ENCODE measurements around the gene LRRC26. TPM values are rescaled to one million over a fixed set of nuclear protein-coding genes. Genes with fewer than 3 reads are reported as not detected.

The LRRC26 gene
- not detected in 2 replicates for total RNA-seq

GRCh38 chr9:137169896-137170358 lies at the start of gene LRRC26:
TSS of gene LRRC26 (minus strand) at chr9:137170051. CDS start at chr9:137169943, 108 bp downstream.

GRCh38 chr9:137205126-137206069 lies 35.5 kb upstream of the LRRC26 start, which contains the start of the genes NDOR1 and TMEM203:
TSS of gene NDOR1 (plus strand) at chr9:137205700. CDS start at chr9:137205778, 78 bp downstream.
TSS of gene TMEM203 (minus strand) at chr9:137205648. CDS start at chr9:137205414, 234 bp downstream.

GRCh38 chr9:137200311-137201204 lies 30.7 kb upstream of the LRRC26 start, which contains the start of gene TPRN:
TSS of gene TPRN (minus strand) at chr9:137200741. CDS start at chr9:137200711, 30 bp downstream.

GRCh38 chr9:137188490-137189296 lies 18.8 kb upstream of the LRRC26 start, which contains the start of the genes ANAPC2 and SSNA1:
TSS of gene ANAPC2 (minus strand) at chr9:137188560. CDS start at chr9:137188532, 28 bp downstream.
TSS of gene SSNA1 (plus strand) at chr9:137188676. CDS start at chr9:137188727, 51 bp downstream.

GRCh38 chr9:137138722-137139467 lies 31.0 kb downstream of the LRRC26 start, which contains the start of gene GRIN1:
TSS of gene GRIN1 (plus strand) at chr9:137139154. CDS start at chr9:137139487, 333 bp downstream.

Small RNA genes within 50 kb of the gene (small RNA-seq; reads per million reads assigned to genes)
- gene MIR3621, result not detected

Other genes starting within 250 kb of the LRRC26 start
- gene FBXW5, start 225.3 kb downstream of the LRRC26 start, total RNA-seq, result 109 and 113 TPM in 2 replicates
- gene C8G, start 224.8 kb downstream of the LRRC26 start, total RNA-seq, result 0.39 and 0.54 TPM in 2 replicates
- gene LCN12, start 217.8 kb downstream of the LRRC26 start, total RNA-seq, result not detected in 2 replicates
- 0.65 and 5.1 TPM in 2 replicates for gene PTGDS, start 192.5 kb downstream of the LRRC26 start, total RNA-seq
- gene LCNL1, start 187.1 kb downstream of the LRRC26 start, total RNA-seq, result 0.11 and 0.65 TPM in 2 replicates
- 12.1 and 12.8 TPM in 2 replicates for gene PAXX, start 177.6 kb downstream of the LRRC26 start, total RNA-seq
- 16.0 and 16.6 TPM in 2 replicates for gene CLIC3, start 173.5 kb downstream of the LRRC26 start, total RNA-seq
- 16.3 and 17.5 TPM in 2 replicates for gene ABCA2, start 141.8 kb downstream of the LRRC26 start, total RNA-seq
- not detected in 2 replicates for gene FUT7, start 138.0 kb downstream of the LRRC26 start, total RNA-seq
- 20.0 and 20.1 TPM in 2 replicates for gene NPDC1, start 123.9 kb downstream of the LRRC26 start, total RNA-seq
- not detected in 2 replicates for gene ENTPD2, start 116.0 kb downstream of the LRRC26 start, total RNA-seq
- gene SAPCD2, start 99.5 kb downstream of the LRRC26 start, total RNA-seq, result 2.9 and 4.0 TPM in 2 replicates
- gene UAP1L1, start 92.5 kb downstream of the LRRC26 start, total RNA-seq, result 15.6 and 22.1 TPM in 2 replicates
- gene MAN1B1, start 83.1 kb downstream of the LRRC26 start, total RNA-seq, result 60.6 and 60.9 TPM in 2 replicates
- gene DPP7, start 55.3 kb downstream of the LRRC26 start, total RNA-seq, result 66.0 and 68.3 TPM in 2 replicates
- under 0.01 TPM in 1 of 2 replicates, not detected in the other for gene GRIN1, start 30.9 kb downstream of the LRRC26 start, total RNA-seq
- not detected in 2 replicates for gene TMEM210, start 2.0 kb upstream of the LRRC26 start, total RNA-seq
- gene ANAPC2, start 18.5 kb upstream of the LRRC26 start, total RNA-seq, result 21.9 and 24.7 TPM in 2 replicates
- gene SSNA1, start 18.6 kb upstream of the LRRC26 start, total RNA-seq, result 41.7 and 44.6 TPM in 2 replicates
- 5.4 and 6.1 TPM in 2 replicates for gene TPRN, start 30.7 kb upstream of the LRRC26 start, total RNA-seq
- 29.0 and 29.4 TPM in 2 replicates for gene TMEM203, start 35.6 kb upstream of the LRRC26 start, total RNA-seq
- gene NDOR1, start 35.6 kb upstream of the LRRC26 start, total RNA-seq, result 4.0 and 4.1 TPM in 2 replicates
- gene RNF208, start 52.2 kb upstream of the LRRC26 start, total RNA-seq, result 0.39 TPM in 1 of 2 replicates, not detected in the other
- 0.52 and 0.76 TPM in 2 replicates for gene CYSRT1, start 55.1 kb upstream of the LRRC26 start, total RNA-seq
- gene RNF224, start 57.5 kb upstream of the LRRC26 start, total RNA-seq, result not detected in 2 replicates
- gene SLC34A3, start 60.9 kb upstream of the LRRC26 start, total RNA-seq, result not detected in 2 replicates
- gene TUBB4B, start 71.2 kb upstream of the LRRC26 start, total RNA-seq, result 114 and 130 TPM in 2 replicates
- gene STPG3, start 81.2 kb upstream of the LRRC26 start, total RNA-seq, result not detected in 2 replicates
- 37.6 and 40.1 TPM in 2 replicates for gene NELFB, start 85.3 kb upstream of the LRRC26 start, total RNA-seq
- 8.6 and 13.4 TPM in 2 replicates for gene TOR4A, start 107.7 kb upstream of the LRRC26 start, total RNA-seq
- 0.13 and 0.22 TPM in 2 replicates for gene NRARP, start 132.2 kb upstream of the LRRC26 start, total RNA-seq

Measured in articular chondrocyte of knee joint (primary cell).